Neural progenitor cell (in vitro differentiated cells): Measurements from ENCODE around the gene RPS6KA5.

ENCODE experiments used
- EZH2 ChIP-seq: fragments of 200-600 bp; sonication (generic); IDR thresholded peaks from 2 replicates; pipeline ENCODE4 v1.6.1; 2017; ENCODE audit warnings: antibody characterized with exemption, mild to moderate bottlenecking, moderate library complexity
- EZH2phosphoT487 ChIP-seq: fragments of 200-600 bp; sonication (generic); IDR thresholded peaks from 2 replicates; pipeline ENCODE4 v1.6.1; 2017; ENCODE audit warnings: antibody characterized with exemption
- TF ChIP-seq, protein P1 (sequence below): fragments of 200-600 bp; sonication (generic); IDR thresholded peaks from 2 replicates; pipeline ENCODE4 v1.5.1; 2017; ENCODE audit warnings: antibody characterized with exemption, mild to moderate bottlenecking

DNA sequence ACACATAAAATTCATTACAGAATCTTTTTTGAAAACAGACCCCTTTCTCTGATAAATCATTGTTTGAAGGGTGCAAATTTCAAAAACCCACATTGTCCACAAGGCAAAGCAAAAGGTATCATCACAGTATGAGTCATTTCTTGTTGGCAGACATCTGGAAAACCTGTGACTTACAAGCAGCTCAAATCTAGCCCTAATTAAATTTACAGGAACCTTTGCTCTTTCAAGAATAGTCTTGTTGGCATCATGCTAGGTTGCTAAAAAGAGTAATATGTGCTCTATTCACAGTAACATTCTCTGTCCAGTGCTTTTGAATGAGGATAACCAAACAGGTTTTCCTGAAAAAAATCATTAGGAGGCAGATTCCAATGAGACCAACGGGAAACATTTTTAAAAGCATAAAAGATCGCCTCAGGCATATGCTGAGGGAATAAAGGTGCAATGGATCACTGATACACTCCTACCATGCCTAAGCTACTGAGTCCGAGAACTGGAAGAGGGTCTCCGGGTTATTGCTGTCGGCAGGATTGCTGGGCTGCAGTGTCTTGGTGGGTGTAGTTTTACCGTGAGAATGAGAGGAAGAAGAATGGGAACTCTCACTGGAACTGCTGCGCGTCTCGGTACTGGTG, 188.7 kb downstream of the RPS6KA5 start:
- TF ChIP-seq, protein P1, sequence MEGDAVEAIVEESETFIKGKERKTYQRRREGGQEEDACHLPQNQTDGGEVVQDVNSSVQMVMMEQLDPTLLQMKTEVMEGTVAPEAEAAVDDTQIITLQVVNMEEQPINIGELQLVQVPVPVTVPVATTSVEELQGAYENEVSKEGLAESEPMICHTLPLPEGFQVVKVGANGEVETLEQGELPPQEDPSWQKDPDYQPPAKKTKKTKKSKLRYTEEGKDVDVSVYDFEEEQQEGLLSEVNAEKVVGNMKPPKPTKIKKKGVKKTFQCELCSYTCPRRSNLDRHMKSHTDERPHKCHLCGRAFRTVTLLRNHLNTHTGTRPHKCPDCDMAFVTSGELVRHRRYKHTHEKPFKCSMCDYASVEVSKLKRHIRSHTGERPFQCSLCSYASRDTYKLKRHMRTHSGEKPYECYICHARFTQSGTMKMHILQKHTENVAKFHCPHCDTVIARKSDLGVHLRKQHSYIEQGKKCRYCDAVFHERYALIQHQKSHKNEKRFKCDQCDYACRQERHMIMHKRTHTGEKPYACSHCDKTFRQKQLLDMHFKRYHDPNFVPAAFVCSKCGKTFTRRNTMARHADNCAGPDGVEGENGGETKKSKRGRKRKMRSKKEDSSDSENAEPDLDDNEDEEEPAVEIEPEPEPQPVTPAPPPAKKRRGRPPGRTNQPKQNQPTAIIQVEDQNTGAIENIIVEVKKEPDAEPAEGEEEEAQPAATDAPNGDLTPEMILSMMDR, result no peak
- TF ChIP-seq EZH2 (no peak), EZH2phosphoT487 (no peak)
